RCC 7860 (cell line): ENCODE results near the gene WDR5.

ENCODE experiments used
- DNase-seq: peaks from one replicate; pipeline ENCODE4 v3.0.0-alpha.2; 2015; ENCODE audit warnings: low spot score
- FAIRE-seq: peaks from 2 replicates; lab custom pipeline; 2012; peaks lifted over from hg19 to GRCh38; lab: Jason Lieb, UNC

The WDR5 gene

DNA sequence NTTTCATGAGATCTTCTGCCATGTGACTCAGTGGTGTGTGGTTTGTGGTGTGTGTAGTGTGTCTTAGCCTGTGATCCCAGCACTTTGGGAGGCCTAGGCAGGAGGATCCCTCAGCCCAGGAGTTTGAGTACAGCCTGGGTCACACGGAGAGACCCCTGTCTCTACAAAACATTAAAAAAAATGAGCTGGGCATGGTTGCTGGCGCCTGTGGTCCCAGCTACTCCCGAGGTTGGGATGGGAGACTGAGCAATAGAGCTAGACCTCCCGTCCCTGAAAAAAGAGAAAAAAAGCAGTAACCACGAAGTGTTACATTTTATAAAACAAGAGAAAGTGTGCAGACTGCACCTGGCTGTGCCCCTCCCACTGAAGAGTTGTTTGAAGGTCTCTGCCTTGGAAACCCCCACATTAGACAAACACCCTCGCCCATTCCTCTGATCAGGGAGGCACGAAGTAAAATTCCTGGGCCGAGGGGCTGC is 49.7 kb downstream of the WDR5 start:
- DNase-seq: no peak
- FAIRE-seq: no peak

GRCh38 chr9:134186471-134187109 is 50.7 kb downstream of the WDR5 start:
- FAIRE-seq (no peak), DNase-seq (no peak)

DNA sequence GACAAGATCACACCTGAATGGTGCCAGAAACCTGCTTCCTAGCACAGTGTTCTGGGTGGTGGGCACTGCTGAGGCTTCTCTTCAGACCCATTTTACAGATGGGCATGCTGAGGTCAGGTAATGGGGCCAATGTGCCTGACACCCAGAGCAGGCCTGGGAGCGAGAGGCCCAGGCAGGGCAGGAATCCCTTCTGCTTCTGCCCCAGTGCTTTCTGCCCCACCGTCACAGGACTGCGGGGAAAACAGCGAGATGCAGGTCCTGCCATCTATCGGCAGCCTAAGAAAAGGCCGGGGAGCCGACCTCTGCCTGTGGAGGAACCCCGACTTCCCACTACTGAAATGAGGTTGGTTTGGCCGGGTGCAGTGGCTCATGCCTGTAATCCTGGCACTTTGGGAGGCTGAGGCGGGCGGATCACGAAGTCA is 51.2 kb downstream of the WDR5 start:
- no peak for DNase-seq
- FAIRE-seq: no peak

DNA sequence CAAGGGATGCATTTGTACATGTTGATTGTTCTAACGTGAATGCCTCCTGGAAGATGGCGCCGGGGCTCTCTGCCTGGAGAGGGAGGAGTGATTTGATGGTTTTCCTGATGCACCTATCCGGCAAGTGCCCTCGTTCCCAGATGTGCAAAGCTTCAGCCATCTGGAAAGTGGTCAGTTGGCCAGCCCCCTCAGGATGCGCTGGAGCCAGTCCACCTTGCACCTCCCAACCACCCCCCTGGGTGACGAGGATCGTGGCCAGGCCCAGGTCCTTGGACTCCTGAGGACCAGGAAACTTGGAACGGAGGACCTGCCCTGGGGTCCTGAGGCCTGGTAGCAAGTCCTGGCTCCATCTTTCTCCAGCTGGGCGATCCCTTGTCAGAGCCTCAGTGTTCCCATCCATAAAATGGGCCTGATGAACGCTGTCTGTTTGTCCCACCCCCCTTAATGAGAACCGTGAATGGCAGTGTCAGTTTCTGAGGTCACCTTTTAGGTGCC is 52.1 kb downstream of the WDR5 start:
- DNase-seq (no peak), FAIRE-seq (no peak)

GRCh38 chr9:134188386-134189144 is 52.7 kb downstream of the WDR5 start:
- no peak for DNase-seq
- no peak for FAIRE-seq

- FAIRE-seq (no peak), DNase-seq (no peak)
Measured at GRCh38 chr9:134189145-134189469, 53.2 kb downstream of the WDR5 start.

DNA sequence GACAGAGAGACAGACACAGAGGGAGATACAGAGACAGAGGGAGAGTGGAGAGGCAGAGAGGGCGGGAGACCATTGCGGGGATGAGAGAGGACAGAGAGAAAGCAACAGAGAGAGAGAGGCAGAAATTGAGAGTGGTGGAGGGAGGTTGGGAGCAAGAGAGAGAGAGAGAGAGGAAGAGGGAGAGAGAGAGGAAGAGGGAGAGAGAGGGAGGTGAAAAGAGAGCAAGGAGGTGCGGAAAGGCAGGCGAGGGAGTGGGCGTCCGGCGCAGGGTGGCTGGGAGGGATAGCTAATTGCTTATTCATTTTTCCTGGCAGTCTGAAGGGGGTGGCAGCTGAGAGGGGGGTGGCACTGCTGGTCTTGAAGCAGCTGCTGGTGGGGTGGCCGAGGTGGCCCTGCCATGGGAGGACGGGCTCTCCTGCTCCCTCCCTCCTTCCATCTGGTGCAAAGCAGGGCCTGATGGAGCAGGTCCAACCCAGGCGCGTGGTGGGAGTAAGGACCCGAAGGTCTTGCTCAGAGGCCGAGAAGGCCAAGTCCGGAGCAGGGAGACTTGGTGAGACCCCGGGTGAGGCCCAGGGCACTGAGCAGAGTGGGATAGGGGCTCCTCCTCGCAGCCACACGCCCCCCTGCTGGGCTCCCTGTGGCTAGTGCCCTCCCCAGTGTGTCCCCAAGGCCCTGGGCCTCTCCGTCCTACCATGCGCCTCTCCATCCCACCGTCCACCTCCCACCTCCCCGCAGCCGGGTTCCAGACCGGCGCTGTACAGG is 53.8 kb downstream of the WDR5 start:
- DNase-seq (no peak), FAIRE-seq (no peak)

DNA sequence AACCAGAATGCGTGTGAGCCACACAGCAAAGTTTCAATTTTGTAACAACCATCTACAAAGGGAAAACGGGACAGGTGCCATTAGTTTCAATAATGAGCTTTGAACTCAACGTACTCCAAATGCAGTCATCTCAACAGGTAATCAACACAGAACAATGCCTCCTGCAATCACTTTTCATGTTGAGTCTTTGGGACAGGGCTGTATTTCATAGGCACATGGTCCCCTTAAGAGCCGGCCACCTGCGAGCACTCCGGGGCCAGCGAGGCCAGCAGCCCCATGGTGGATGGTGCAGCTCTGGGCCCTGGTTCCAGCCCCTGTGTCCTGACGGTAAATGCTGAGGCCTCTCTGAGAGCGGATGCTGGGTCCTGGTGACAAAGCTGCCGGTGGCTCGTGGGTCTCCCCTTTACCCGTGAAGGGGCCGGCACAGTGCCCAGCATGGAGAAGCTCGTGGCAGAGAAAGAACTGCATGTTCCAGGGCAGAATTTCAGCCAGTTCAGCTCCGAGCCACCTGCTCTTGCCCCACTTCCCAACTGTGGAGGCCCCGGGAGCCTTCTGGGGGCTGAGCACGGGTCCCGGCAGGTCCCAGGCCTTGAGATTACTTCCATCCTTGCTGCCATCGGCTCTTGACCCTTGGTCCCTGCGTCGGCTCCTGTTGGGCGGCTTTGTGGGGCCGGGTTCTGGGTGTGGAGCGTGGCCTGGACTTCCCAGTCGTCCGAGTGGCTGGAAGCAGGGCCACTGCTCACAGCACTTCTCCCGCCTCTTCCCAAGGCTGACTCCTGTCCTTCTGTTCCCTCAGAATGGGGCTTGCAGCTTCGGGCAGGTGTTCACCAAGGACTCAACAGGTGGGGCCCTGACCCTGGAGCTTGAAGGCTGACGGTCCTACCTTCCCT is 54.6 kb downstream of the WDR5 start:
- DNase-seq (no peak), FAIRE-seq (no peak)

DNA sequence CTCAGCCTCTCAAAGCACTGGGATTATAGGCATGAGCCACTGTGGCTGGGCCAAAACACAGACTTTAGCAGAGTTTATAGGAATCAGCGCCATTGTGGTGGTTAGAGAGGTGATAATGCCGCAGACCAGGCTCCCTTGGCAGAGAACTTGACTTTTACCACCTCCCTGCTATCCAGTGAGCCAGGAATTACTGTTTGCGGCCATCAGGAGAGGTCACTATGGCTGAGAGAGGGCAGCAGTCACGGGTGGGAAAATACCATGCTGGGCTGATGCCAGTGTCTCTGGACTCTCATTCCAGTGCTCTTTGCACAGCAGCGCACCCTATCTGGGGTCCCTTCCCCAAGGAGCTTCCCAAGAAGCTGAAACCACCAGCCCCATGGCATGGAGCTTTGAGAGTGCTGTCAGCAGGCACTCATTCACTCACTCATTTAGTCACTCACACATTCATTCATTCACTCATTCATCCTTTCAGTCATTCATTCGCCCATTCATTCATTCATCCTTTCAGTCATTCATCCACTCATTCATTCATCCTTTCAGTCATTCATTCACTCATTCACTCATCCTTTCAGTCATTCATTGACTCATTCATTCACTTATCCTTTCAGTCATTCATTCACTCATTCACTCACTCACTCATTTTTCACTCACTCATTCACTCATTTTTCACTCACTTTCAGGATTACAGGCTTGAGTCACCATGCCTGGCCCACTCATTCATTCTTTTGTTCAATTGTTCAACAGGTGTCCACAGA is 55.8 kb downstream of the WDR5 start:
- no peak for FAIRE-seq

DNA sequence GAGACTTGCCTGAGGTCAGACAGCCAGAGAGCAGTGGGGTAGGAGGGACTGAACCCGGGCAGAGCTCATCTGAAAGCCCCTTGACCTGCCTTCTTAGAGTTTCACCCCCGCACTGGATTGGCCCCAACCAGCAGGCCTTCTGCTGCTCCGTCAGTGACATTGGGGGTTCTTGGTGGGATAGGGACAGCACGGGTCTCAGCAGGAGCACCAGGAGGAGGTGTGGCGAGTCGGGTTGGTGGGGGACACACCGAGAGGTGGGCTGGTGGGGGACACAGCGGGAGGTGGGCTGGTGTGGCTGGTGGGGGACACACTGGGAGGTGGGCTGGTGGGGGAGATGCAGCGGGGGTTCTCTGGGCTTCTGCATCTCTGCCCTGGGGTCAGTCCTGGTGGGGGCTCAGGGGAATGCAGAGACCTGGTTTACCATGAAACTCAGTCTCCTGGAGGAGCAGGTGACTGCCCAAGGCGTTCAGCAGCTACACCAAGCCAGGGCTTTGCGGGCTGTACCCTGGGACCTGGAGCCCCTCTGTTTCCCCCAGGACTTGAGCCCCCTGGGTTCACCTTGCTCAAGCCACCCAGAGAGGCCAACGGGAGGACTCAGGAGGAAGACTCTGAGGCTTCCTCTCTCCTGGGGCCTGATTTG is 56.5 kb downstream of the WDR5 start:
- FAIRE-seq (no peak), DNase-seq (no peak)

More for the DNA sequence above, 55.8 kb downstream of the WDR5 start:
- no peak for DNase-seq

DNA sequence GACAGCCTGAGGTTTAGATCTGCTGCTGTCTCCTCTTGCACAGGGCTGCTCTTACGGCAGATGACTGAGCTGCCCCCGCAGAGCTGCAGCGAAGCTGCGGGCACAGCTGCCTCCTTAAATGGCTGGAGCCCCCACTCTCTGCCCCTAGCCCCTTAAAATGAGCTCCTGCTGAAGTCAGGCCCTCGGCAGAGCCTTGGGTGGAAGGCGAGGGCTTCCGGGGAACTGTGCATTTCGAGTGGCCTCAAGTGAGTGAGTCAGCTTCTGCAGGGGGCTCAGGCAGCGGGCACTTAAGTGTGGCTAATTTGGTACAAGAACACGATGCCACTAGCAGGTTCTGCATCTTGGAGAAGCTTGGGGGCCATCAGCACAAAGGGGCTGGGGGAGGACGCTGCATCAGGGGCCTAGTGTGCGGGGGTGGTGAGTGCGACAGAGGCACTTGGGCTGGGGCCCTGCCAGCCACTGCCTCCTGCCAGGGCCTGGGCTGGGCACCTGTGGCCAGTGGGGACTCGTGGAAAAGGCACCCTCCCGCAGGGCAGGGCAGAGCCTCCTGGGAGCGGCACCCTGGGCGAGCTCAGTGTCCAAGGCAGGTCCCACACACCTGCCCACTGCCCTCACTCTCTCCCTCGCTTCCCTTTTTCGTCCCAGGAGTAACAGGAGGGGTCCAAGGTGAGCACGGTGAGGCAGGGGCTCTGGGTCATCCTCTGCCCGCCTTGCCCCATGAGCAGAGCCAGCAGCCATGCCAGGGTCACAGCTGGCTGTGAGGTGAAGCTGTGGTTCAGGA is 57.3 kb downstream of the WDR5 start:
- no peak for DNase-seq
- FAIRE-seq: no peak

GRCh38 chr9:134193912-134194535 is 58.1 kb downstream of the WDR5 start:
- FAIRE-seq (no peak), DNase-seq (no peak)

DNA sequence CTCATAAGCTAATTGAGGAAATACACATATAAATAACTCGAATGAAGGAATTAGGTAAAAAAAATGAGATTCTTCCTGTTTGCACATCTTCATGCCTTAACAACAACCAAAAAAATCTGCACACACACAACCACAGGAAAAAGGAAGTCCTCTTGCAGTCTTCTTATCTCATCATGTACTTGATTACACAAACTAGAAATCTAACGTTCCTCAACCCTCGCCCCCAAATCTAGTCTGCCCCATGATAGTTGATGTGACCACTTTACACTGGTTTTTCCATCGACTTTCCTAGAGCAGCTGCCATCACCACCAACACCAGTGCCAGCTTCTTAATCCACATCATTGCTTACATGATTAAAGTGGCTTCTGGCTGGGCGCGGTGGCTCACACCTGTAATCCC is 59.7 kb downstream of the WDR5 start:
- FAIRE-seq: no peak
- no peak for DNase-seq

- no peak for FAIRE-seq
- no peak for DNase-seq
Measured at GRCh38 chr9:134196911-134197310, 61.0 kb downstream of the WDR5 start.

GRCh38 chr9:134198791-134199190 is 62.9 kb downstream of the WDR5 start:
- DNase-seq (no peak), FAIRE-seq (no peak)

- no peak for FAIRE-seq
Measured at GRCh38 chr9:134200730-134201129, 64.8 kb downstream of the WDR5 start.

DNA sequence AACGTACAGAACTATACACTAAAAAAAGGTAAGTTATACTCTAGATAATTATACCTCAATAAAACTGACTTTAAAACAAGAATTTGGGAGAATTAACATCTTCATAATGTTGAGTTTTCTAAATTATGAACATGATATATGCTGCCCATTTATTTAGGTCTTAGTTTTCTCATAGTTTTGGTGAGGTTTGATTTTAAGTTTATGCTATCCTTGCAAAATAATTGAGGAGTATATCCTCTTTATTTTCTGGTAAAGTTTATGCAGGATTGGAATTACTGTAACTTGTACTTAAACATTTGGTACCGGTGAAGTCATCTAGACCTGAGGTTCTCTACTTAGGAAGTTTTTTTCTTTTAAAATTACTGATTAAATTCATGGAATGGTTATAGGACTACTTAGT is 67.3 kb downstream of the WDR5 start:
- DNase-seq: no peak
- FAIRE-seq: no peak

More at GRCh38 chr9:134200730-134201129, 64.8 kb downstream of the WDR5 start:
- DNase-seq: no peak

- no peak for DNase-seq
- no peak for FAIRE-seq
Measured at GRCh38 chr9:134204041-134204440, 68.2 kb downstream of the WDR5 start.
